Mammary epithelial cell (primary cell): Measurements from ENCODE around the gene SP140L.
"Not testable (repeated sequence)": the region's sequence is repeated elsewhere in the genome, so short reads cannot be mapped to it uniquely, and the experiment has no call there.

Experiments used
- CTCF ChIP-seq, 2 donors: IDR thresholded peaks in 1 of 2; conservative IDR thresholded peaks in 1 of 2; 2 replicates each; pipeline ENCODE4 v1.5.1; 2011 to 2012; ENCODE audit warnings: inconsistent platforms in 2 of 2, low read length in 2 of 2, mild to moderate bottlenecking in 2 of 2, control low read depth in 1 of 2, low read depth in 1 of 2; ENCODE audit not compliant: insufficient read depth in 1 of 2; ENCODE audit errors: extremely low read depth in 1 of 2
- EZH2 ChIP-seq: IDR thresholded peaks from 2 replicates; pipeline ENCODE4 v1.6.1; 2012; ENCODE audit warnings: low read length, inconsistent platforms, borderline replicate concordance

DNA sequence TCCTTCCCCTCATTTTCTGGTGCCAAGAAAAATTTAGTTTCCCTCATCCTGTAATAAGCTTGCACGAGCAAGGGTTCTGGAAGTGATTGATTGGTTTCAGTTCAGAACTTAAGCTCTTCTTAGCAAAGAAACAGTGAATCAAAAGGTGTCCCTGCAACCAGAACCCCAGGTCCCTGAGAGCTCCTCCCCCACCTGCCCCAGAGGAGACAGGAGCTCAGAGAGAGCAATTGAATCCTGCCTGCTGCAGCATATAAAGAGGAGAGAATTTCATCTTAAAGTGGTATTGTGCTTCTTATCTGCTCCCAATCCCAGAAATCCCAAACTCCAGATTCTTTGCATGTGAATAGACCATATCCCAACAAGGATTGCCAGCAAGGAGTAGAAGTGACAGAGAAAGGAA lies 15.4 kb upstream of the SP140L start:
- not testable (repeated sequence) for TF ChIP-seq CTCF (conservative IDR thresholded peaks at IDR 0.05 in 1 of 2, IDR thresholded peaks at IDR 0.05 in 1 of 2; ENCODE audit: extremely low read depth in 1 of 2, insufficient read depth in 1 of 2, low read depth in 1 of 2, low read length in 2 of 2); EZH2
